ENCODE results near the gene ESYT2.
A peak's percentile ranks its signal among the peaks of the same experiment; 100 is the strongest.
"Not testable (repeated sequence)": the region's sequence is repeated elsewhere in the genome, so short reads cannot be mapped to it uniquely, and the experiment has no call there.

The ESYT2 gene

GRCh38 chr7:158854681-158855081 lies 25.4 kb upstream of the ESYT2 start:
- no peak for DNase-seq

GRCh38 chr7:158850545-158851102 lies 21.3 kb upstream of the ESYT2 start:
- DNase-seq: no peak

GRCh38 chr7:158849768-158850544 lies 20.6 kb upstream of the ESYT2 start:
- DNase-seq: no peak

- no peak for DNase-seq
Observed at GRCh38 chr7:158849442-158849767, 20.1 kb upstream of the ESYT2 start.

- DNase-seq: no peak
Observed at GRCh38 chr7:158847451-158847866, 18.1 kb upstream of the ESYT2 start.

- DNase-seq: no peak
Observed at GRCh38 chr7:158846304-158846703, 17.0 kb upstream of the ESYT2 start.

GRCh38 chr7:158843771-158844170 lies 14.5 kb upstream of the ESYT2 start:
- DNase-seq: no peak

- no peak for DNase-seq
Observed at GRCh38 chr7:158842486-158842885, 13.2 kb upstream of the ESYT2 start.

GRCh38 chr7:158840604-158841003 lies 11.3 kb upstream of the ESYT2 start:
- no peak for DNase-seq

- not testable (repeated sequence) for DNase-seq
Observed at GRCh38 chr7:158839177-158839576, 9.9 kb upstream of the ESYT2 start.

- no peak for DNase-seq
Observed at GRCh38 chr7:158837790-158838637, 8.7 kb upstream of the ESYT2 start.

- DNase-seq: no peak
Observed at GRCh38 chr7:158836692-158837091, 7.4 kb upstream of the ESYT2 start.

- no peak for DNase-seq
Observed at GRCh38 chr7:158834878-158835784, 5.8 kb upstream of the ESYT2 start.

GRCh38 chr7:158832994-158833393 lies 3.7 kb upstream of the ESYT2 start:
- DNase-seq: no peak

GRCh38 chr7:158831738-158832091 lies 2.4 kb upstream of the ESYT2 start:
- DNase-seq: no peak

- DNase-seq: no peak
Observed at GRCh38 chr7:158830211-158830723, 958 bp upstream of the ESYT2 start.

GRCh38 chr7:158829021-158829341 lies 328 bp downstream of the ESYT2 start:
- DNase-seq: peak; percentile 66

GRCh38 chr7:158828133-158829020 lies 932 bp downstream of the ESYT2 start:
- DNase-seq: no peak

- DNase-seq: no peak
Observed at GRCh38 chr7:158827411-158828132, 1.7 kb downstream of the ESYT2 start.

GRCh38 chr7:158825628-158826289 lies 3.5 kb downstream of the ESYT2 start:
- no peak for DNase-seq

- DNase-seq: no peak
Observed at GRCh38 chr7:158824028-158824427, 5.3 kb downstream of the ESYT2 start.

All from activated CD4-positive, alpha-beta T cell treated with anti-CD3 and anti-CD28 coated beads for 1 hour (primary cell).